MM.1S (cell line): ENCODE results near the gene VPS35L.

Source experiments
- DNase-seq: peaks from one replicate; pipeline ENCODE4 v3.0.0-alpha.2; 2015
- H2AFZ ChIP-seq: fragments of 300-600 bp; sonication (generic); 2 replicates; pipeline ENCODE4 v1.6.0; 2016; ENCODE audit warnings: antibody characterized with exemption, low read length
- H3F3A ChIP-seq: fragments of 300-600 bp; sonication (generic); 2 replicates; pipeline ENCODE4 v1.6.1; 2016; ENCODE audit warnings: mild to moderate bottlenecking, antibody characterized with exemption, low read length, moderate library complexity, mixed read lengths; ENCODE audit not compliant: insufficient read depth
- H3K27ac ChIP-seq: fragments of 300-600 bp; sonication (generic); 2 replicates; pipeline ENCODE4 v1.5.1; 2016; ENCODE audit warnings: mild to moderate bottlenecking, low read length
- H3K27me3 ChIP-seq: fragments of 300-600 bp; sonication (generic); replicated peaks from 2 replicates; pipeline ENCODE4 v1.6.0; 2016; ENCODE audit warnings: low read length; ENCODE audit not compliant: insufficient read depth
- H3K36me3 ChIP-seq: fragments of 300-600 bp; sonication (generic); replicated peaks from 2 replicates; pipeline ENCODE4 v1.6.1; 2016; ENCODE audit warnings: mild to moderate bottlenecking, low read length, mixed read lengths; ENCODE audit not compliant: insufficient read depth
- H3K4me1 ChIP-seq: fragments of 300-600 bp; sonication (generic); 2 replicates; pipeline ENCODE4 v1.6.1; 2016; ENCODE audit warnings: low read length, mixed read lengths
- H3K4me2 ChIP-seq: fragments of 300-600 bp; sonication (generic); 2 replicates; pipeline ENCODE4 v1.6.0; 2016; ENCODE audit warnings: low read depth, low read length
- H3K4me3 ChIP-seq: fragments of 300-600 bp; sonication (generic); 2 replicates; pipeline ENCODE4 v1.5.1; 2016; ENCODE audit warnings: low read length, mixed read lengths
- H3K79me2 ChIP-seq: fragments of 300-600 bp; sonication (generic); 2 replicates; pipeline ENCODE4 v1.6.1; 2016; ENCODE audit warnings: mixed run types, low read length, mixed read lengths
- H3K9ac ChIP-seq: fragments of 300-600 bp; sonication (generic); 2 replicates; pipeline ENCODE4 v1.6.1; 2016; ENCODE audit warnings: low read length, mixed read lengths
- H3K9me2 ChIP-seq: fragments of 300-600 bp; sonication (generic); replicated peaks from 2 replicates; pipeline ENCODE4 v1.6.1; 2016; ENCODE audit warnings: mild to moderate bottlenecking, low read length, mixed read lengths; ENCODE audit not compliant: insufficient read depth
- H3K9me3 ChIP-seq: fragments of 300-600 bp; sonication (generic); replicated peaks from 2 replicates; pipeline ENCODE4 v1.6.1; 2016; ENCODE audit warnings: mild to moderate bottlenecking, low read length, mixed read lengths; ENCODE audit not compliant: insufficient read depth
- H4K20me1 ChIP-seq: fragments of 300-600 bp; sonication (generic); 2 replicates; pipeline ENCODE4 v1.6.1; 2016; ENCODE audit warnings: mild to moderate bottlenecking, low read length, moderate library complexity, mixed read lengths; ENCODE audit not compliant: insufficient read depth
- EZH2 ChIP-seq: fragments of 300-600 bp; sonication (generic); optimal IDR thresholded peaks from 2 replicates; pipeline ENCODE3; 2017; ENCODE audit warnings: low read depth, mild to moderate bottlenecking, antibody characterized with exemption, low read length, mixed read lengths
- EZH2phosphoT487 ChIP-seq: fragments of 300-600 bp; sonication (generic); IDR thresholded peaks from 2 replicates; pipeline ENCODE4 v1.6.1; 2018; ENCODE audit warnings: antibody characterized with exemption, low read length
- TF ChIP-seq, protein P1 (sequence below): fragments of 300-600 bp; sonication (generic); IDR thresholded peaks from 2 replicates; pipeline ENCODE4 v1.5.1; 2016; ENCODE audit warnings: antibody characterized with exemption, low read length, mixed read lengths

The VPS35L gene

DNA sequence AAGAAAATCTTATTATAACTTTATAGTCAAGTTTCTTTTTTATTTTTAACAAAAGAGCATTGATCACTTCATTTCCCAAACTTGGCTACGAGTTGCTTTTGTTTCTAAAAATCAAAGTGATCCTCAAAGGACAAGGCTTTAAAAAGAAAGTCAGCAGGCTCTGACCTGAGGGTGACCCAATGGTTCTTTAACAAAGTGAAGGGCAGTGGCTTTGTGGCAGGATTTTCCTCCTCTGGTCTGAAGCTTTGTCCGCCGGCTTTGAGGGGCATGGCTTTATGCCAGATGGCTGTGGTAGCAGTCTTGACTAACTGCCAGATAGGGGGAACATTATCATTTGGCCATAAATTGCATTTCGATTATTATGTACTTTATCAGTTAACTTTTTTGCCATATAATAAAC lies 191.1 kb downstream of the VPS35L start:
- TF ChIP-seq, protein P1, sequence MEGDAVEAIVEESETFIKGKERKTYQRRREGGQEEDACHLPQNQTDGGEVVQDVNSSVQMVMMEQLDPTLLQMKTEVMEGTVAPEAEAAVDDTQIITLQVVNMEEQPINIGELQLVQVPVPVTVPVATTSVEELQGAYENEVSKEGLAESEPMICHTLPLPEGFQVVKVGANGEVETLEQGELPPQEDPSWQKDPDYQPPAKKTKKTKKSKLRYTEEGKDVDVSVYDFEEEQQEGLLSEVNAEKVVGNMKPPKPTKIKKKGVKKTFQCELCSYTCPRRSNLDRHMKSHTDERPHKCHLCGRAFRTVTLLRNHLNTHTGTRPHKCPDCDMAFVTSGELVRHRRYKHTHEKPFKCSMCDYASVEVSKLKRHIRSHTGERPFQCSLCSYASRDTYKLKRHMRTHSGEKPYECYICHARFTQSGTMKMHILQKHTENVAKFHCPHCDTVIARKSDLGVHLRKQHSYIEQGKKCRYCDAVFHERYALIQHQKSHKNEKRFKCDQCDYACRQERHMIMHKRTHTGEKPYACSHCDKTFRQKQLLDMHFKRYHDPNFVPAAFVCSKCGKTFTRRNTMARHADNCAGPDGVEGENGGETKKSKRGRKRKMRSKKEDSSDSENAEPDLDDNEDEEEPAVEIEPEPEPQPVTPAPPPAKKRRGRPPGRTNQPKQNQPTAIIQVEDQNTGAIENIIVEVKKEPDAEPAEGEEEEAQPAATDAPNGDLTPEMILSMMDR = no peak
- no peak for TF ChIP-seq EZH2
- Histone ChIP-seq H3K4me3 (no peak overlapping the region), H3K9ac (no peak overlapping the region), H4K20me1 (no peaks in the 10 kb centered on the region), H3K79me2 (no peaks in the 10 kb centered on the region), H3K27me3 (no peaks in the 10 kb centered on the region), H3K9me3 (no peaks in the 10 kb centered on the region), H3K27ac (no peak overlapping the region), H2AFZ (no peak overlapping the region), H3K4me1 (no peaks in the 10 kb centered on the region), H3K36me3 (no peaks in the 10 kb centered on the region), H3F3A (no peaks in the 10 kb centered on the region), H3K4me2 (no peak overlapping the region), H3K9me2 (no peaks in the 10 kb centered on the region)
- no peak for DNase-seq

- Histone ChIP-seq H3K27me3 (no peaks in the 10 kb centered on the region), H3K9me2 (no peaks in the 10 kb centered on the region), H3K27ac (no peak overlapping the region), H3K79me2 (no peaks in the 10 kb centered on the region), H3K4me3 (no peak overlapping the region), H2AFZ (no peak overlapping the region), H3K9ac (no peak overlapping the region), H3K4me2 (no peak overlapping the region), H3F3A (no peaks in the 10 kb centered on the region), H3K4me1 (no peaks in the 10 kb centered on the region), H3K36me3 (no peaks in the 10 kb centered on the region), H4K20me1 (no peaks in the 10 kb centered on the region), H3K9me3 (no peaks in the 10 kb centered on the region)
- TF ChIP-seq EZH2phosphoT487 = no peak
- no peak for TF ChIP-seq EZH2
- TF ChIP-seq, protein P1 = no peak
- no peak for DNase-seq
Measured at GRCh38 chr16:19748389-19749168, 193.1 kb downstream of the VPS35L start.

DNA sequence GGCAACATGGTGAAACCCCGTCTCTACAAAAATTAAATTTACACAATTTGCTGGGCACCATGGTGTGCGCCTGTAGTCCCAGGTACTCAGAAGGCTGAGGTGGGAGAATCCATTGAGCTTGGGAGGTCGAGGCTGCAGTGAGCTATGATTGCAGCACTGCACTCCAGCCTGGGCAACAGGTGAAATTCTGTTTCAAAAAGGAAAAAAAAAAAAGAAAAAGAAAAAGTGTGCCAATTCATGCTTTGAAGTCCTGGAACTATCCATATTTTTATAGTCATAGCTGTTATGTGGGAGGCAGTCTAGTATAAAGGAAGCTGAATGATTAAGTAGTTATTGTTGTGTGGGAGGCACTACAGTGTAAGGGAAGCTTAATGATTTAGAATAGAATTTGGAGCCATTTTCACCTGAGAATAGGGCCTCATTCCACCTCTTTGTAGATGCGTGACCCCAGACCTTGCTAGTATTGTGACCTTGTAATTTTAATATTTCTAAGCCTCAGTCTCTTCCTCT lies 194.1 kb downstream of the VPS35L start:
- Histone ChIP-seq H3K9ac (no peak overlapping the region), H3K4me1 (no peaks in the 10 kb centered on the region)
- TF ChIP-seq EZH2 = no peak
- TF ChIP-seq, protein P1 = no peak
- no peak for TF ChIP-seq EZH2phosphoT487

More for the DNA sequence above, 194.1 kb downstream of the VPS35L start:
- Histone ChIP-seq H3K4me3 (no peak overlapping the region), H3K27me3 (no peaks in the 10 kb centered on the region), H3K9me2 (no peaks in the 10 kb centered on the region), H3K36me3 (no peaks in the 10 kb centered on the region), H3K79me2 (no peaks in the 10 kb centered on the region), H4K20me1 (no peaks in the 10 kb centered on the region), H3K4me2 (no peak overlapping the region), H2AFZ (no peak overlapping the region), H3K27ac (no peak overlapping the region), H3K9me3 (no peaks in the 10 kb centered on the region), H3F3A (no peaks in the 10 kb centered on the region)
- no peak for DNase-seq
